Activated effector memory CD4-positive, alpha-beta T cell treated with anti-CD3 and anti-CD28 coated beads, Interleukin-2, amount 50 U/mL, for 16 hours (primary cell): Measurements from ENCODE around the gene TM6SF1.
"Not testable (repeated sequence)": the region's sequence is repeated elsewhere in the genome, so short reads cannot be mapped to it uniquely, and the experiment has no call there.

ENCODE experiments used
- DNase-seq: peaks from one replicate; pipeline ENCODE4 v3.0.0-alpha.2; 2020

Gene TM6SF1

DNA sequence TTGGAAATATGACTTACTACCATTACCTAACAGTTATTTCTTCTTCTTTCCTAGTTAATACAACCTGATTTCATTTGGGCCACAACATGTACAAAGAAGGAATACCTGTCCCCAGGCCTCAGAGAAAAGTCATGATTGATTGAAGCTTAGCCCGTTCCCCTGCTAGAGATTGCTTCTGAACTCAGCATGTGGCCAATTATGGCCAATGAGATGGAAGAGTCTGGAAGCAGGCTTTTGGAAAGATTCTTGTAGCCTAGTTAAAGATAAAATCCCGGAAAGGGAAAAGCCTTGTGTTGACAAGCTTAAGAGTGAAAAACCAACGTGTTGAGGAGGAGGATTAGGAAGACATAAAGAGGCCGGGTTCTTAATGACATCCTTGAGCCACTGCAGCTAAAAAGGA lies 17.0 kb upstream of the TM6SF1 start:
- no peak for DNase-seq

DNA sequence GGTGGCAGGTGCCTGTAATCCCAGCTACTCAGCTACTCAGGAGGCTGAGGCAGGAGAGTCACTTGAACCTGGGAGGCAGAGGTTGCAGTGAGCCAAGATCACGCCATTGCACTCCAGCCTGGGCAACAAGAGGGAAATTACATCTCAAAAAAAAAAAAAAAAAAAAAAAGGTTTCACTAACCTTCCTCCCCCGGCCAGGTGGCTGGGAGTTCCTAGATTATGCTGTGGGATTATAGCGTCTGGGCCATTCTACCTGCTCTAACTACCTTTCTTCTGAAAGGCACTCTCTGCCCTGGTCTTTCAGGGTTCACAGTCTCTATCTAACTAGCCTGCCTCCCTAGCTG lies 15.5 kb upstream of the TM6SF1 start:
- DNase-seq: not testable (repeated sequence)

DNA sequence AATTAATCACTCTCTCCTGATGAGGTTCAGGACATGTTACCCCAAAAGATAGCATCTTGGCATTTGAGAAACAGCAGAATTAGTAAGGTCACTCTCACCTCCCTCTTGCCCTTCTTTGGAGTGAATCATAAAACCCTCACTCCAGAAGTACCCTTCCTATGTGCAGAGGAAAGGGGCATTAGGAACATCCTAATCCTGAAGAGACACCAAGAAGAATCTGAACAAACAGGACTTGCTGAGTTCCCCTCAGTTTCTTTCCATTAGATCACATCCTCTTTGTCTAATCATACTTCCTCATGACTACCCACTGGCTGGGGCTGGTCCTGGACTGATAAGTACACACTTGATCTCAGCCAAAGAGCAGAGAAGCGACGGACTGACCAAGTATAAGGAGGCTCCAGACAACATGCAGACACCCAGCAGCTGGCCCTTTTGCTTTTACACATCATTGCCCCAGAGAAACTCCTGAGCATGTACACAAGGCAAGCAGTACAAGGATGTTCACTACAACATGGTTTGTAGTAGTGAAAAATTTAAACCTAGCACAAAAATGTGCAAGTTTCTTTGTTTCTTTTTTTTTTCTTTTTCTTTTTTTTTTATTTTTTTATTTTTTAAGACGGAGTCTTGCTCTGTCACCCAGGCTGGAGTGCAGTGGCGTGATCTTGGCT lies 15.0 kb upstream of the TM6SF1 start:
- DNase-seq: no peak

DNA sequence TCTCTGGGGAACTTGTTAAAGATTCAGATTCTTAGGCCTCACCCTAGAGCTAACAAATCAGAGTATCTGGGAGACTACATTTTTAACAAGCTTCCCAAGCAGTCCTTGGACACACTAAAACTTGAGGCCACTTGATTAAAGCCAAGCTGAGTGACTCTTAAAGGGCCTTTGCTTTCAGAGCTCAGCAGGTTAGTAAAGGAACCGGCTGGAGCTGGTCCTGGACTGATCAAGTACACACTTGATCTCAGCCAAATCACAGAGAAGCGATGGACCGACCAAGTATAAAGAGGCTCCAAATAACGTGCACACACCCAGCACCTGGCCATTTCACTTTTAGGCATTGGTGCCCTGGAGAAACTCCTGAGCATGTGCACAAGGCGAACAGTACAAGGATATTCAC lies 12.9 kb upstream of the TM6SF1 start:
- no peak for DNase-seq

DNA sequence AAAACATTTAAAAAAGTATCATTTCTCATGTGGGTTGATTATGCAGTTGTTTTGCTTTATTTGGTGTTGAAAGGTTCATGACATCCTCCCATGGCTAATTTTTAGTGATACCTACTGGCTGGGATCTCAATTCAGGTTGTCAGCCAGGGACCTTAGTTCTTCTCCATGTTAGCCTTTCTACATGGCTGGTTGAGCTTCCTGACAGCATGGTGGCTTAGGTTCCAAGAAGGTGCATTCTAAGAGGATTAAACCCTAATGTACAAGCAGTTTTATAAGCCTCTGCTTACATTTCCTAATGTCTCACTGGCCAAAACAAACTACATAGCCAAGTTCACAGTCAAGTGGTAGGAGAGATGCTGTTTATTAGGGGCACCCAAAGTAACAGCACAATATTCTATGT lies 9.4 kb upstream of the TM6SF1 start:
- DNase-seq: no peak

DNA sequence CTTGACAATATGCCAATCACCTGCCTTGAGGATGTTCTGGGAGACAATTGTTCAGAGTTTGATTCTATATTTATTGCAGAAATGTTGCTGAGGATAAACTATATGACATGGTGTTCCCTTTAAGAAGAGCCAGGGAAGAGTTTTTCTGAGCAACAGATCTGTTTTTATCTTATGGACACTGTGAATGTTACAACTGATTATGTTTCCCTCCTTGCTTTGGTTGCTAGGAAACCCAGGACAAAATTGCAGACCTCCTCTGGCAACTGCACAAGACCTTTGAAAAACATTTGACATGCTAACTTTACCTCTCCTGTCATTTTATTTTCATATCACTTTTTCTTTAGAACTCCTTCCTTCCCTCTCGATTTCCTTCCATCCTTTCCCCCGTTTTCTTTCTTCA lies 8.2 kb upstream of the TM6SF1 start:
- DNase-seq: no peak

DNA sequence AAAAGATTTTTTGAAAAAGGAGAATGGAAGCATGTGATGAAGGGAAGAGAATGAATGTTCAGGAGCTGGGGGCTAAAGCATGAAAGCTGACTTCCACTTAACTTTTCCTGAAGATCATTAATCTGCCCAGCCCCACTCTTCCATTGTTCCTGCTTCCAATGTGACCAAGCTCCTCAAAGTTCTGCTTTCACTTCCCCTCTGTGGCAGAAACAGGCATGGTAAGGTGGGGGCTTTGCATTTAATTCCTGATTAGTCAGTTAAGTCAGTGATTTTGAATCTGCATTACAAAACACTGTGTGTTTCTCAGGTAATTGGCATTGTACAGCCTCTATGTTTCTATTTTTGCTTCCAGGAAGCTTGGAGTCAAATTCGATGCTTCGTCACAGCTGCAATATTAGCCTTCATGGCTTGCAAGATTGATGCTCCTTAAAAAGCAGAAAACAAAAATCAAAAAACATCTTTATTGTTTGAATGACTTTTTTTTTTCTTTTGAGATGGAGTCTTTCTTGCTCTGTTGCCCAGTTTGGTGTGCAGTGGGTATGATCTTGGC lies 7.3 kb upstream of the TM6SF1 start:
- no peak for DNase-seq

DNA sequence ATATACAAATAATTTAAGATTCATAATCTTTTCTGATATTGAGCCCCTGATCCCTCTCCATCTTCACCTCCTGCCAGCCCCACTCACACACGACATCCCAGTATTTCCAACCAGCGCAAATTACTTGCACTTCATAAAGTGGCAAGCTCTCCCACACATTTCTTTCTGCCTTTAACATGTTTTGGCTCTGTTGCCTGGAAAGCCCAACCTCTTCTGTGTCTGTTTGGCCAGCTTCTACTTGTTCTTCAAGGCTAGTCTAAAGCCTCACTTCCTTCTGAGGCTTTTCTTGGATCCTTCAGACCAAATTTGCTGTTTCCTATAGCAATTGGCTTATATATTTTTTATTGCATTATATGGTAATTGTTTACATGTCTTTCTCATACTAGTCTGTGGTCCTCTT lies 5.1 kb upstream of the TM6SF1 start:
- no peak for DNase-seq

DNA sequence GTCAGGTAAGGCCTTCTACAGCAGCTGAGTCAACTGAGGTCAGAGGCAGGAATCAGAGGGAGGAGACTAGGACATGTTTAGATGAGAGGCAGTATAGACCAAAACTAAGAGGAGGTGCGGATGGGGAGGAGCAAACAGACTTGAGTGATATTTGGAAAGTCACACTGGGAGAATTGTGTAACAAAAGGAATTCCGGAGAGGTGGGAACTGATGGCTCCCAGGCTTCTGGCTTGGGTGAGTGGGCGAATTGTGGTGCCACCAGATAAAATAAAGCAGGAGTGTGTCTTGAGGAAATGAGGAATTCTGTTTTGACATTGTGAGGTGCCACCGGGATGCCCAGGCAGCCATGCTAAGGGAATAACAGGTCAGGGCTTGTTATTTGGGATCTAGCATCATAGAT lies 3.3 kb upstream of the TM6SF1 start:
- no peak for DNase-seq

DNA sequence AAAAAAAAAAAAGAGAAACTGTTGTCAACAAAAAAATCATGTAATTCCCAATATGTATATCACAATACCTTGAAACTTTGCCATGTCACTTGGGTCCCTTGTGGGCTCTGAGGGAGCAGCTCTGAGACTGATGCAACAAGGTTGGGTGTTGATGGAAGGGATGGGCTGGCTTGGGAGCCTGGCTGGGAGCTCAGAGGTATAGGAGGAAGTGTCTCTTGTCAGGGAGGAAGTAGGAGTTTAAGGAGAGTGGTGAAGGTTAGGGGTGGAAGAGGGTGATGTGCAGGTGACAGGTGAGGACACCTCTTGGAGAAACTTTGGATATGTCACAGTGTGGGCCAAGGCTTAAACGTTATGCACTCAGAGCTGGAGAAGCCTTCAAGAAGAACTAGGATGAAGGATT lies 2.0 kb upstream of the TM6SF1 start:
- DNase-seq: no peak

DNA sequence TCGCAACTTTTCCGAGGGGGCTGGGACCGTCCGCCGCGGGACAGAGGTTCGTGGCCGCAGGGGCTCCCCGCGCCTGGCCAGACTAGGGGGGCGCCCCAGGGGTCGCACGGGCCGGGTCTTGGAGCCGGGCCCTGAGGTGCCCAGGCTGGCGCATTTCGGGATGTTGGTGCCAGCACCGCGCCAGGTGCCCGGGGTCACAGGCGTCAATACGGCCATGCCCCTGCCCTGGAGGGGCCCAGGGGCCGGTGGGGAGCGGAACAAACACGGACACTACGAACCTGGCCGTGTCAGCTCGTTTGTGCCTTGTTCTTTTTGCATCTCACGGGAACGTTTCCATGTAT lies 366 bp downstream of the TM6SF1 start:
- no peak for DNase-seq

DNA sequence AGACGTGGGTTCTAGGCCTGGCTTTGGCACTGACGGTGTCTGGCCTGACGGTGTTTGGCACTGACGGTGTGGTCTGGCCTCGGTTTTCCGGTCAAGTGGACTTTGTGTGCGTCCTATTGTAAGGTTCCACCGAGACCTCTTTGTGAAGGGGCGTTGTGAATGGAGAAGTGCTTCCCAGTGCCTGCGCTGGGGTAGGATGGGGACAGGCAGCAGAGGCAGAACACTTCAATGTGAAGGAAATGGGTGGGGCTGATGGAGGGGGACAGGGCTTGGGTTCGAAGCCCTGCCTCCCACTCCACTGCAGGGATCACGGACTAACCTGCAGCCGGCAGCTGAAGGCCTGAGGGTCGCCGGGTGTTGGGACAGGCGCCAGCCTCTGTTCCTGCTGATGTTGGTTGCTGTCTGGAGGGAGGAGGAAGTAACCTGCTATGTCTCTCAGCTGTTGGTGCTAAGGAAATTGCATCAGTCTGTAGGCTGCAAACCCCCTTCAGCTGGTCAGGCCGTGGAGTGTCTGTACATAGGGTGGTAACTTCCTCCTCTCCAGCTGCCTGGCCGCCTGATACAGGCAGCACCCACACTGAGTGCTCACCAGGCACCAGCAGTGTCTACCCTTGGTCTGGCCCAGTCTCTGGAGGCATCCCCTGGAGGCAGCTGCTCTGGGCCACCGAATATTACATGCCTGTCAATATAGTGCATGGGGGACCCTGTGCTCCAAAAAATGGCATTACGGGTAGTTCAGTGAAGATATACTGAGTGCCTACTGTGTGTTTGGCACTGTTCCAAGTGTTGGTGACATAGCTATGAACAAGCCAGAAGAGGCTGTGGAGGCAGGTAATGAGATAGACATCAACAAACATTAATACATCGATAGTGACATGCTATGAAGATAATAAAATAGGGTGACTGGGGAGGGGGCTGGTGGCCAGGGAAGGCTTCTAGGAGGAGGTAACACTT lies 1.1 kb downstream of the TM6SF1 start:
- DNase-seq: no peak

DNA sequence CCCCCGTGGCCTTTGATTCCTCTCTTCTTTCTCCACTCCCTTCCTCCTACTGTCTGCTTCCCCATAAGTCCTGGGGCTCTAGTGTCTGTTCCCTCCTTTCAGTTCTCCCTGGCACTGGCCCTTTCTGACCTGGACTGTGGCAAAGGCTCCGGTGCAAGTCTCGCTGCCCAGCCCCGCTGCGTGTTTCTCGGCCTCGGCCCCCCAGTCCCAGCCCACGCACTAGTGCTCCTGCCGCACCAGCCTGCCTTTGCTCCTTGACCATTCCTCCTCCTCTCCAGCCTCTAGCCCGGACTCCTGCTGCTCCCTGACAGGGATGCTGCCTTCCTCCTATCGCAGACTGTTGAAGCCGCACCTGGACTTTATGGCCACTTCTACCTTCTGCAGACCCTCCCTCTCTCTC lies 2.1 kb downstream of the TM6SF1 start:
- DNase-seq: no peak

DNA sequence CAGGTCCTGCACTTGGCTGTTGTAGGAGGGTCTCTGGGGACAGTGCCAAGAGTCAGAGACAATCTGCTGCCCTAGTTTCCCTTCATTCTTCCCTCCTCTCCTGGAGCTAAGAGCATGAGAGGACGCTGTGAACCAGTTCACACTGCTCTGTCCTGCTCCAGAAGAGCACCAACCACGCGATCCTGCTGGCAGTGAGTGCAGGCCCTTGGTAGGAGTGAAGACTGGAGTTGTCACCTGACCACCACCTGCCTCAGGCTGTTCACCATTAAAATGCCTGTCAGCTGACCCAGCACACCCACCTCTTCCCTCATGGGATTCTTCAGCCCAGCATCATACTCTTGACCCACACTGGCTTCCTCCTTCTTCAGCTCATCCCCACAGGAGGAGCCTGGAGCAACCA lies 2.9 kb downstream of the TM6SF1 start:
- no peak for DNase-seq

DNA sequence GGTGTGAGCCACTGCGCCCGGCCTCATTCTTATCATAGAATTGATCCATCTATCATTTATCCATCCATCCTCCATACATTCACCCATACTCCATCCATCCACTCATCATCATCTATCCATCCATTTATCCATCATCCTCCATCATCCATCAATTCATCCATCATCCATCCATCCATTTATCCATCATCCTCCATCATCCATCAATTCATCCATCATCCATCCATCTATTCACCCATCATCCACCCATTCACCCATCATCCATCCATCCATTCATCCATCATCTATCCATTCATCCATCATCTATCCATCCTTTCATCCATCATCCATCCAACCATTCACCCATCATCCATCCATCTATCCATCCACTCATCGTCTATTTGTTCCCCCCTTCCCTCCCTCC lies 3.7 kb downstream of the TM6SF1 start:
- DNase-seq: no peak

DNA sequence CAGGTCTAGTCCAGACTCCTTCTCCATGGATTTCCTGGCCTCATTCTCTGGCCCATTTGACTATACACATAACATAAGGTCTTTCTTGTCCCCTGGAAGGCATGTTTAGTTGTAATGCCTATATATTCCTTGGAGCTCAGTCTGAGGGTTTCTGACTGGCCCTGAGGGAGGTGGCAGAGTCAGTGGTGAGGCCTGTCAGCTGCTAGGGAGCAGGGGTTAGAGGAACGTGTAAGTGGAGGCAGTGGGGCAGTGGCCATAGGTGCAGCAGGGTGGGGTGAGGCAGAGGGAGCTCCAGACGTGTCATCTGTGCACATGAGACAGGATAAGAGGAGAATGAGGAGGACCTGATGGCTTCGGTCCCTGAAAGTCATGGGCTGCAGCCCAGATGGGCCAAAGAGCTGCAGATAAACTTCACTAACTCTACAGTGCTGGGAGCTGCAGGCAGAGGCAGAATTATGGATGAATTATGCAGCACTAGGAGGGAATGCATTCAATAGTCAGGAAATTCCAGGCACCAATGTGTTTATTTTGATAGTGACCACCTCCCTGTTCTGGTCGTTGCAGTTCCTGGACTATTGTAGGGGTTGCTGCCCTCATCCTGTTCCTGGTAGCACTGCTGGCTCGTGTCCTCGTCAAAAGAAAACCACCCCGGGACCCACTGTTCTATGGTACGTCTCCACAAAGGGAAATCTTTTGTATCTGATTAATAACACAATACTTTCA lies 4.9 kb downstream of the TM6SF1 start:
- no peak for DNase-seq

DNA sequence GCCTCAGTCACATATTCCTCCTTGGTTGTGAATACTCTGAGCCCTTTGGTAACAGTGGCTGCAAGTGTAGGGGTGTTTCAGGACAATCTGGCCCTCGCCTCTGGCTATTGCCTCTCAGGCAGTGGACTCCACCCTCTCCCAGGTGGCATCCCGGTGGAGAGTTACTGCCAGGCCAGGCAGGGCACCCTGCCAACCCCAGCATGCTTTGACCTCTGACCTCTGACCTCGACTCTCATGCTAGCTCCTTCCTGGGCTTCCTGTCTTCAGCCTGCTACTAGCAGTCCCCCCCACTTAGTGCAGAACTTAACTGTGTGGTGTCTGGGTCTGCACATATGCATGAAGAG lies 5.5 kb downstream of the TM6SF1 start:
- DNase-seq: no peak

DNA sequence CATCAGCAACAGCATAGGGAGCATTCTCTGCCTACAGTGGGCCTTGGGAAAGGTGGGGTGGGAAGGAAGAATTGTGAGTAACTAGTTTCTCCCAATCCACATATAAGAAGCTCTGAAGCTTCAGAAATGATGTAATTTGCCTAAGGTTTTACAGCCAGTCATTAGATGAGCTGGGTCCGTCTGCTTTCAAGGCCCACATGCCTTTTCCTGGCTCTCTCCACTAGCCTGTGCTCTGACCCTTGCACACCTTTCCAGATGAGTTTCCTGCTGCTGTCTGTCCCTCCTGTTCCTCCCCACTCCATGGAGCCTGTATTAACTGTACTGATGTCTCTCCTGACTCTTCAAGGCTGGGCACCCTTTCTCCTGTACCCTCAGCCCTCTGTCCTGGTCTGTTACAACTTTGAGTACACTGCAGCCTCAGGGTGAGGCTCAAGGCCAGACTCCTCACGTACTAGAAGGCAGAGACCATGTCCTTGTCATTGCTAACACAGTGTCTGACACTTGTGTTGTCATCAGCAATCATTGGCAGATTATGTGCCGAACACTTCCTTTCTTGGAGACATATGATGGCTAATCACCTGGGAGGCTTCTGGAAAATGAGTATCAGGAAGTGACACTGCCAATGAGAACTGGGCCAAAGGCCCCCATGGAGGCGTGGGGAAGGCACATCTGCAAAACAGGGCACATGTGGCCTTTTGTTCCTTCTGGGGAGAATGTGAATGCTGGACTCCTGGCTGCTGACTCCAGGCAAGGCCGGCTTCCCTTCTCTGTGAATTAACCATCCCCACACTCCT lies 6.6 kb downstream of the TM6SF1 start:
- DNase-seq: no peak

DNA sequence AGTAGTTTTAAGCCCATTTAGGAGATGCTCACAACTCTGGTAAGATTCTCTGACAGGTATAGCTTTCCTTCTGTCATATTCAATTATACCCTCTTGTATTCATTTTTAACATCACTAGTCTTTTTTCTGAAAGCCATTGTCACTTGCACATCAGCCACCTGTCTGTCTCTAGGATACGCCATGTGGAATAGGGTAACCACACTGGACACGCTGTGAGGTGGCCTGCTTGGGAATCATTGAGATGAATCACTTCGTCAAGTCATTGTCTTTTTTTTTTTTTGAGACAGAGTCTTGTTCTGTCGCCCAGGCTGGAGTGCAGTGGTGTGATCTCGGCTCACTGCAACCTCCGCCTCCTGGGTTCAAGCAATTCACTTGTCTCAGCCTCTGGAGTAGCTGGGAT lies 7.4 kb downstream of the TM6SF1 start:
- no peak for DNase-seq

DNA sequence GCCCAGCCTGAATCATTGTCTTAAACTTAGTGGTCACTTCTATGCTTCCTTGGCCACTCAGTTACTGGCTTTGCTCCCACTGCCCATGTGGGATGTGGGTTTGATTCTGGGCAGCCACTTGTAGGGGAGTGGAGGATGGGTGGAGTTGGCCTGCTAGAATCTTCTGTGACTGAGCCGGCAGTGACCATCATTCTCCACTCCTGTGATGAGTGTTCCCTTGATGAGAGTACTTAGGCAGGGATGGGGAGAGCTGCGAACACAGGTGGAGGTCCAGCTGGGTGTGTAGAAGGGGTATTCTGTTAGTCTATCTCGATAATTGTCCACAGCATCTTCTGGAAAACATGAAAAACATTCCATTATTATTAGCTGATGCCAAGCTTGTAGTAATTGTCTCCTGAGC lies 8.0 kb downstream of the TM6SF1 start:
- DNase-seq: no peak

DNA sequence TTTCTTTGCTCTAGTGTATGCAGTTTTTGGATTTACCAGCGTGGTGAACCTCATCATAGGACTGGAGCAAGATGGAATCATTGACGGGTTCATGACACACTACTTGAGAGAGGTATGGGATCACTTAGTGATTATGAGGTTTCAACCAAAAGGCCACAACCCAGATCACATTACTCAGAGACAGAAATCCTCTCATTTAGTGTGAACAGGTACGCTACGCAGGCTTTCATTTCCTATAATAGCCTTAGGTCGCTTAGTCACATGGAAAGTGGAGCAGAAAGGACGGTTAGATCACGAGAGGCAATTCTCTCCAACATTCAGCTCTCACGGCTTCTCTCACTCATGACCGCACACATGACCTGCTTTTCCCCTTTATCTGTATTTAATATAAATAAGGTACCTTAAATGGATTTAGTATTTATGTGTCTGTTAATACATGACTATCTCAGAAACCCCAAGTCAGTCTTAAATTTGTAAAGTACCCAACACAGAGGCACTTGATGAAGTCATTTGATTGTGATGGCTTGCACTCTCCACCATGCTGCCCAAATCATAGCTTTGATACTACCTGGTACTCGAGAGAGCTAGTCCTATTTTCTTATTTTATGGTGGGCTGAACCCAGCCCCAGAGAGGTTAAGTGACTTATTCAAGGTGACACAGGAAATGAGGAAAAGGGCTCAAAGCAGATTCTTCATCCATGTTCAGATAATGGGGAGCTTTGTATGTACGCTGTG lies 8.6 kb downstream of the TM6SF1 start:
- no peak for DNase-seq

DNA sequence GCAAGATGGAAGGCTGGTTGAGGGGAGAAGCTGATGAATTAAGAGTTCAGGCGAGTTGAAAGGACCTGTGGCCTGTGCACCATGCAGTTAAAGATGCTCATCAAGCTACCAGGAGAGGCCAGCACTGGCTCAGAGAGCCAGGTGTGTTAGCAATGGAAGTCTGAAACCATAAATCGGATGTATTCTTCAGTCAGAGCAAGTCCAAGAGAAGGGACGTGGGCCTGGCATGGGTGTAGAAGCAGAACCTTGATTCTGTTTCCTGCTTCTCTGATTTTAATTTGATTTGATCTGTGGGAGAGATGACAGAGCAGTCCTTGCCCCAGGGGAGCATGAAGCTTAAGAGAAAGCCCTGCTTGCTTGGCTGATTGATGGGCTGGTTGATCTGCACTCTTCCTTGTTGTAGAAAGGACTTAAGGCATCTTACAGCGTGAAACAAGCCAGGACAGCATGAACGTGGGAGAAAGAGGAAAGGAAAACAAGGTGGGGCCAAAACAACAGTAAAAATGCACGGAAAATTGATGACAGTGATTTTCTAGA lies 10.9 kb downstream of the TM6SF1 start:
- DNase-seq: no peak
